Naive thymus-derived CD4-positive, alpha-beta T cell (primary cell): ENCODE measurements around the gene RAB38. TPM values are rescaled to one million over a fixed set of nuclear protein-coding genes. Genes with fewer than 3 reads are reported as not detected.

Experiments
- ATAC-seq: fragments of 150-1000 bp; cut with Tn5 transposase; 2 replicates; pipeline ENCODE4 v1.10.0; 2021; ENCODE audit warnings: mild to moderate bottlenecking, moderate library complexity
- CTCF ChIA-PET: fragments of 350-600 bp; sonication (Branson Sonifier 250); formaldehyde crosslinking; loops from one replicate; lab custom pipeline; 2021; ENCODE audit warnings: antibody characterized with exemption; lab: Charles Lee
- POLR2A ChIA-PET: fragments of 350-600 bp; sonication (Branson Sonifier 250); formaldehyde crosslinking; loops from one replicate; lab custom pipeline; 2021; ENCODE audit warnings: antibody characterized with exemption, inconsistent platforms; lab: Charles Lee
- DNase-seq, 9 donors: peaks; one replicate each; pipeline versions ENCODE4 v3.0.0 to v3.0.0-alpha.2; 2020 to 2022; ENCODE audit warnings: mixed read lengths in 1 of 9
- H3K27ac ChIP-seq: one replicate; pipeline ENCODE4 v1.7.0; 2013; ENCODE audit warnings: mild to moderate bottlenecking, low read depth, low read length, moderate library complexity
- H3K27me3 ChIP-seq, 2 donors: one replicate each; pipeline ENCODE4 v1.7.0; 2013; ENCODE audit warnings: low read length in 2 of 2, mild to moderate bottlenecking in 2 of 2, moderate library complexity in 2 of 2; ENCODE audit not compliant: control insufficient read depth in 2 of 2, insufficient read depth in 2 of 2
- H3K36me3 ChIP-seq, 3 experiments: 1 replicate in 2 of 3; 2 replicates in 1 of 3; pipeline ENCODE4 v1.7.0; 2013; ENCODE audit warnings: low read length in 3 of 3, mild to moderate bottlenecking in 3 of 3, moderate library complexity in 1 of 3; ENCODE audit not compliant: insufficient read depth in 3 of 3, control insufficient read depth in 2 of 3
- H3K4me1 ChIP-seq, 2 donors: one replicate each; pipeline ENCODE4 v1.7.0; 2013; ENCODE audit warnings: low read length in 2 of 2, mild to moderate bottlenecking in 2 of 2, moderate library complexity in 1 of 2; ENCODE audit not compliant: control insufficient read depth in 2 of 2, insufficient read depth in 2 of 2
- H3K4me3 ChIP-seq: 2 replicates; pipeline ENCODE4 v1.7.0; 2013; ENCODE audit warnings: mild to moderate bottlenecking, low read length
- H3K9me3 ChIP-seq, 3 experiments: 1 replicate in 2 of 3; 2 replicates in 1 of 3; pipeline ENCODE4 v1.7.0; 2013; ENCODE audit warnings: low read length in 3 of 3; ENCODE audit not compliant: control insufficient read depth in 2 of 3
- H3K27ac Mint-ChIP-seq, 9 donors: one replicate each; pipeline ENCODE4 v1.8.0; 2020 to 2022; ENCODE audit warnings: mixed read lengths in 9 of 9, mild to moderate bottlenecking in 8 of 9, moderate library complexity in 5 of 9, inconsistent platforms in 2 of 9
- H3K27me3 Mint-ChIP-seq, 5 donors: one replicate each; pipeline ENCODE4 v1.8.0; 2021 to 2022; ENCODE audit warnings: mixed read lengths in 5 of 5, mild to moderate bottlenecking in 1 of 5
- H3K36me3 Mint-ChIP-seq, 5 donors: one replicate each; pipeline ENCODE4 v1.8.0; 2020 to 2022; ENCODE audit warnings: mixed read lengths in 5 of 5, mild to moderate bottlenecking in 3 of 5, inconsistent platforms in 1 of 5
- H3K4me1 Mint-ChIP-seq, 7 donors: one replicate each; pipeline ENCODE4 v1.8.0; 2020 to 2022; ENCODE audit warnings: mixed read lengths in 7 of 7, mild to moderate bottlenecking in 3 of 7, inconsistent platforms in 1 of 7
- H3K4me3 Mint-ChIP-seq, 10 donors: one replicate each; pipeline ENCODE4 v1.8.0; 2020 to 2022; ENCODE audit warnings: mild to moderate bottlenecking in 10 of 10, mixed read lengths in 10 of 10, moderate library complexity in 6 of 10, inconsistent platforms in 2 of 10
- H3K9me3 Mint-ChIP-seq, 11 donors: one replicate each; pipeline ENCODE4 v1.8.0; 2020 to 2022; ENCODE audit warnings: mixed read lengths in 11 of 11, mild to moderate bottlenecking in 4 of 11, inconsistent platforms in 1 of 11, moderate library complexity in 1 of 11
- intact Hi-C, 2 donors: fragments of 100-400 bp; cut with micrococcal nuclease; formaldehyde crosslinking; loops; one replicate each; pipeline ENCODE4 v1.15.1; 2023
- polyA plus RNA-seq, 2 donors: library from polyadenylated mRNA; unstranded; fragments of 300-500 nt; fragmentation: Illumina TruSeq; gene quantifications; one replicate each; pipeline ENCODE4 v1.2.3, GENCODE V29; 2021
- total RNA-seq, 6 experiments: library from RNA in 5 of 6; stranded (reverse) in 5 of 6; gene quantifications; 1 replicate in 5 of 6; 2 replicates in 1 of 6; pipeline ENCODE4 v1.2.3 and lab custom pipeline; 2021 to 2026

RAB38 gene
- total and polyA plus RNA-seq, 7 experiments from 2014 or later: 0.14 to 1.9 (median 0.30) TPM; not detected in 2

- no peak overlapping the region for H3K27ac ChIP-seq
- CTCF ChIA-PET: no interaction called here
- Mint-ChIP-seq H3K9me3 (no peaks in the 10 kb centered on the region), H3K36me3 (peaks cover 0 to 3% (median 0%) of the 10 kb centered on the region in 5 donors), H3K4me3 (peak overlapping the region in 6 of 10 donors; percentile 5 to 80 (median 40)), H3K4me1 (peaks cover 0 to 53% (median 8%) of the 10 kb centered on the region in 7 donors), H3K27ac (no peak overlapping the region), H3K27me3 (peaks cover 0 to 9% (median 7%) of the 10 kb centered on the region in 5 donors)
- H3K27me3 ChIP-seq: no peaks in the 10 kb centered on the region
- POLR2A ChIA-PET: no interaction called here
- ATAC-seq: no peak
- no peak overlapping the region for H3K4me3 ChIP-seq
- H3K4me1 ChIP-seq: peaks cover 0 to 4% of the 10 kb centered on the region in 2 donors
- intact Hi-C loops: loop anchor here in 1 of 2 donors (5.0 kb wide), 2 partner anchors 242 to 367 kb away; no protein-coding TSS in a partner anchor
- DNase-seq: no peak
- H3K36me3 ChIP-seq: no peaks in the 10 kb centered on the region
- no peaks in the 10 kb centered on the region for H3K9me3 ChIP-seq
These were observed 379 bp upstream of the RAB38 start for GRCh38 chr11:88175569-88176075.

- CTCF ChIA-PET: no interaction called here
- no peak overlapping the region for H3K27ac Mint-ChIP-seq
- H3K9me3 ChIP-seq: no peaks in the 10 kb centered on the region
- POLR2A ChIA-PET: no interaction called here
- peak overlapping the region in 7 of 10 donors; percentile 66 to 85 (median 70) for H3K4me3 Mint-ChIP-seq
- no peak overlapping the region for H3K4me3 ChIP-seq
- no peak for DNase-seq
- H3K27ac ChIP-seq: no peak overlapping the region
- H3K36me3 Mint-ChIP-seq: peaks cover 0 to 2% (median 0%) of the 10 kb centered on the region in 5 donors
- intact Hi-C loops: no loop called here
- H3K36me3 ChIP-seq: no peaks in the 10 kb centered on the region
- ATAC-seq: no peak
- no peaks in the 10 kb centered on the region for H3K27me3 ChIP-seq
- no peaks in the 10 kb centered on the region for H3K9me3 Mint-ChIP-seq
- H3K27me3 Mint-ChIP-seq: peaks cover 0 to 9% (median 7%) of the 10 kb centered on the region in 5 donors
- no peaks in the 10 kb centered on the region for H3K4me1 ChIP-seq
- peaks cover 0 to 37% (median 8%) of the 10 kb centered on the region in 7 donors for H3K4me1 Mint-ChIP-seq
These were observed 1.3 kb downstream of the RAB38 start for GRCh38 chr11:88173956-88174355.

- H3K27me3 ChIP-seq: no peaks in the 10 kb centered on the region
- intact Hi-C loops: no loop called here
- Mint-ChIP-seq H3K9me3 (no peaks in the 10 kb centered on the region), H3K36me3 (peaks cover 0 to 2% (median 0%) of the 10 kb centered on the region in 5 donors), H3K27me3 (peaks cover 0 to 11% (median 8%) of the 10 kb centered on the region in 5 donors), H3K4me1 (peaks cover 0 to 21% (median 8%) of the 10 kb centered on the region in 7 donors), H3K27ac (no peak overlapping the region), H3K4me3 (no peak overlapping the region)
- ChIA-PET POLR2A (no interaction called here), CTCF (no interaction called here)
- no peaks in the 10 kb centered on the region for H3K4me1 ChIP-seq
- no peak for DNase-seq
- H3K27ac ChIP-seq: no peak overlapping the region
- no peak for ATAC-seq
- no peak overlapping the region for H3K4me3 ChIP-seq
- no peaks in the 10 kb centered on the region for H3K9me3 ChIP-seq
- H3K36me3 ChIP-seq: no peaks in the 10 kb centered on the region
These were observed 3.3 kb downstream of the RAB38 start for GRCh38 chr11:88171982-88172381.

GRCh38 chr11:88170673-88171072 lies 4.6 kb downstream of the RAB38 start:
- peaks cover 0 to 11% (median 8%) of the 10 kb centered on the region in 5 donors for H3K27me3 Mint-ChIP-seq
- H3K4me3 ChIP-seq: no peak overlapping the region
- no peak for ATAC-seq
- intact Hi-C loops: no loop called here
- H3K4me1 ChIP-seq: no peaks in the 10 kb centered on the region
- no peaks in the 10 kb centered on the region for H3K36me3 ChIP-seq
- no peak overlapping the region for H3K27ac ChIP-seq
- no peaks in the 10 kb centered on the region for H3K36me3 Mint-ChIP-seq
- H3K9me3 ChIP-seq: no peaks in the 10 kb centered on the region
- H3K9me3 Mint-ChIP-seq: no peaks in the 10 kb centered on the region
- ChIA-PET CTCF (no interaction called here), POLR2A (no interaction called here)
- no peak for DNase-seq
- H3K27me3 ChIP-seq: no peaks in the 10 kb centered on the region
- H3K27ac Mint-ChIP-seq: no peak overlapping the region
- no peak overlapping the region for H3K4me3 Mint-ChIP-seq
- H3K4me1 Mint-ChIP-seq: peaks cover 0 to 18% (median 8%) of the 10 kb centered on the region in 7 donors

GRCh38 chr11:88169881-88170280 lies 5.4 kb downstream of the RAB38 start:
- Mint-ChIP-seq H3K27me3 (peaks cover 0 to 11% (median 5%) of the 10 kb centered on the region in 5 donors), H3K4me3 (no peak overlapping the region), H3K36me3 (no peaks in the 10 kb centered on the region), H3K4me1 (peaks cover 0 to 12% (median 8%) of the 10 kb centered on the region in 7 donors), H3K9me3 (no peaks in the 10 kb centered on the region), H3K27ac (no peak overlapping the region)
- DNase-seq: no peak
- intact Hi-C loops: loop anchor here in 1 of 2 donors (10.0 kb wide), 1 partner anchor 725 kb away; no protein-coding TSS in a partner anchor
- no peaks in the 10 kb centered on the region for H3K27me3 ChIP-seq
- H3K36me3 ChIP-seq: no peaks in the 10 kb centered on the region
- ATAC-seq: no peak
- CTCF ChIA-PET: no interaction called here
- H3K27ac ChIP-seq: no peak overlapping the region
- H3K9me3 ChIP-seq: no peaks in the 10 kb centered on the region
- no peaks in the 10 kb centered on the region for H3K4me1 ChIP-seq
- POLR2A ChIA-PET: no interaction called here
- no peak overlapping the region for H3K4me3 ChIP-seq

- ATAC-seq (no peak), DNase-seq (no peak)
- peaks cover 0 to 9% (median 4%) of the 10 kb centered on the region in 5 donors for H3K27me3 Mint-ChIP-seq
- no peaks in the 10 kb centered on the region for H3K36me3 ChIP-seq
- ChIA-PET CTCF (no interaction called here), POLR2A (no interaction called here)
- H3K27me3 ChIP-seq: no peaks in the 10 kb centered on the region
- H3K36me3 Mint-ChIP-seq: no peaks in the 10 kb centered on the region
- intact Hi-C loops: loop anchor here in 1 of 2 donors (10.0 kb wide), 1 partner anchor 725 kb away; no protein-coding TSS in a partner anchor
- H3K4me3 Mint-ChIP-seq: no peak overlapping the region
- H3K27ac ChIP-seq: no peak overlapping the region
- H3K27ac Mint-ChIP-seq: no peak overlapping the region
- H3K4me1 Mint-ChIP-seq: peaks cover 0 to 8% (median 4%) of the 10 kb centered on the region in 7 donors
- H3K9me3 Mint-ChIP-seq: no peaks in the 10 kb centered on the region
- no peaks in the 10 kb centered on the region for H3K9me3 ChIP-seq
- H3K4me3 ChIP-seq: no peak overlapping the region
- H3K4me1 ChIP-seq: no peaks in the 10 kb centered on the region
These were observed 5.8 kb downstream of the RAB38 start for GRCh38 chr11:88169471-88169870.

- intact Hi-C loops: loop anchor here in 1 of 2 donors (10.0 kb wide), 1 partner anchor 727 kb away; no protein-coding TSS in a partner anchor
- H3K36me3 Mint-ChIP-seq: no peaks in the 10 kb centered on the region
- no peak overlapping the region for H3K27ac ChIP-seq
- H3K9me3 Mint-ChIP-seq: peaks cover 0 to 1% (median 0%) of the 10 kb centered on the region in 11 donors
- DNase-seq (no peak), ATAC-seq (no peak)
- no peaks in the 10 kb centered on the region for H3K9me3 ChIP-seq
- H3K36me3 ChIP-seq: no peaks in the 10 kb centered on the region
- H3K27me3 ChIP-seq: no peaks in the 10 kb centered on the region
- POLR2A ChIA-PET: no interaction called here
- CTCF ChIA-PET: no interaction called here
- H3K4me3 Mint-ChIP-seq: no peak overlapping the region
- H3K4me1 Mint-ChIP-seq: no peaks in the 10 kb centered on the region
- no peak overlapping the region for H3K4me3 ChIP-seq
- H3K27ac Mint-ChIP-seq: no peak overlapping the region
- peaks cover 0 to 8% (median 4%) of the 10 kb centered on the region in 5 donors for H3K27me3 Mint-ChIP-seq
- H3K4me1 ChIP-seq: no peaks in the 10 kb centered on the region
These were observed 7.4 kb downstream of the RAB38 start for GRCh38 chr11:88167853-88168252.
